Fibroblast of the conjunctiva (primary cell): ENCODE data around the gene ZNF92.
"Not testable (repeated sequence)": the region's sequence is repeated elsewhere in the genome, so short reads cannot be mapped to it uniquely, and the experiment has no call there.

Experiments
- DNase-seq: peaks from one replicate; pipeline ENCODE4 v3.0.0-alpha.2; 2010; ENCODE audit warnings: low read depth

The ZNF92 gene

GRCh38 chr7:65429642-65430343, 56.1 kb downstream of the ZNF92 start:
- DNase-seq, result no peak

- no peak for DNase-seq
Measured at GRCh38 chr7:65430344-65431186, 56.9 kb downstream of the ZNF92 start.

DNA sequence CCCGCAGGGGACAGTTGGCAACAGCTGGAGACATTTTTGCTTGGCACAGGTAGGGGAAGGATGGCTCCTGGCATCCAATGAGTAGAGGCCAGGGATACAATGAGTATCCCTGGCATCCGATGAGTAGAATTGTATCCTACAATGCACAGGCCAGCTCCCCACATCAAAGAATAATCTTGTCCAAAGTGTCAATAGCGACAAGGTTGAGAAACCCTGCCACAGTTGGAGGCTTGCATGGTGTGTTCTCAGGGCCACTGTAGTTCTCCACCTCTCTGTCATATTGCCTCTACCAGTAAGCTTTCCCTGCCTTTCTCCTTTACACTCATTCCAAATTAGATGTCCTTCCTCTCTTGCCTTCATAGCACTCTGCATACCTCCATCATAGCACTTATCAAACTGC, 60.7 kb downstream of the ZNF92 start:
- no peak for DNase-seq

GRCh38 chr7:65436163-65436562, 62.5 kb downstream of the ZNF92 start:
- DNase-seq, result no peak

DNA sequence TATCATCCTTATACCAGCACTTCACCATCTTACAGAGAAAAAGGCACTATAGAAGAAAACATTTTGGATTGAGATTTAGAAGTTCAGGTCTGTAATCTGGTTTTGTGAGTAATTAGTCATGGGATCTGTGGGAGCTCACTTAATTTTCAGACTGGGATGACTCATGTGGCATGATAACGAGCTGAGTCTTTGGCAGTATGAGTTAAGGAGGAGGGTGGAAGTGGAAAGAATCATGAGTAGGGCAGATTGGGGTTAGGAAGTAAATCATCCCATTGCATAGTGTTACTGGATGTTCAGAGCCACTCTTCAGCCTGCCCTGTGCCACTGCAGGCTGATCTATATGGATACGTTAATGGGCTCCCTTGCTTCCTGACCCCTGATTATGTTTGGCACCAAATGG, 64.9 kb downstream of the ZNF92 start:
- peak; percentile 16 for DNase-seq

DNA sequence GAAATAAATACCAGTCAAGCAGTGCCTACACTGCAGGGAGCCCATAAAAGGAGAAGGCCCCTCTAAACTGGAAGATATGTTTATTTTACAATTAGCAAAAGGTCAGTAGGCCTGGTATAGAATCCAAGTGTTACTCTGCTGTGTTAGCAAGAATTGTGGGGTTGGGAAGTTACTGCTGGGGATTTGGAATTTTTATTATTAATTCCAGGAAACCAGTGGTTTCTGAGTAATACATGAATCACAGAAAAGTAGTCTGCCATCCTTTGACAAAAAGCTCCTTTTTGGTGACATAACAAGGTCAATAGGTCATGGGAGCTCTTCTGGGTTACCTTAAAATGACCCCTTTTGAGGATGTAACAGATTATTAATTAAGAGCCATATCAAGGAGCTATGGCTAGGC, 67.4 kb downstream of the ZNF92 start:
- DNase-seq, result no peak

DNA sequence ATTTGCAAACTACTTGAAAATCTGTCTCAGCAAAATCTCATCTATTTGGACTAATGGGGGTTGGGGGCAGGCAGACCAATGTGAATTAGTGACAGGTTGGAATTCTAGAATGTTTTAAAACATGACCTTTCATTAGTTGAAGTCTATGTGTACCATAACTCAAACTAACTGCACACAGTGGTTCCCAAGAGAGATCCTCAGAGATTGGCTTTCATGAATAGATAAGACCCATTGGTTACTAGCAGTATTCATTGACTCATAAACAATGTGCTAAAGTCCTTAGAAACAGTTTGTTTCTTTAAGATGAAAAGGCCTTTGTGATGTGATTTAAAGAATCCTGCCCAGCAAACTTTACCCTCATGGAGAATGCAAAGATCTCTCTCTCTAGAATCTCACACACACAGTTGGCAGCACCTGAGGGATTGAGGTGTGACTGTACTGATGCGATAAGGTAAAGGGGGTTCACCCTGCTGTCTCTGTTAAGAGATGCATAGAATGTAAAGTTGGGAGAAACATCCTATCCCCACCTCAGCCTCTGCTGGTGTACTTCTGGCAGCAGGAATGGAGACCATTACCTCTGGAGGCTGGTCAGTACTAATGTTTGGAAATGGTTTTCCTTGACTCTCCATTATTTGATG, 70.7 kb downstream of the ZNF92 start:
- no peak for DNase-seq

DNA sequence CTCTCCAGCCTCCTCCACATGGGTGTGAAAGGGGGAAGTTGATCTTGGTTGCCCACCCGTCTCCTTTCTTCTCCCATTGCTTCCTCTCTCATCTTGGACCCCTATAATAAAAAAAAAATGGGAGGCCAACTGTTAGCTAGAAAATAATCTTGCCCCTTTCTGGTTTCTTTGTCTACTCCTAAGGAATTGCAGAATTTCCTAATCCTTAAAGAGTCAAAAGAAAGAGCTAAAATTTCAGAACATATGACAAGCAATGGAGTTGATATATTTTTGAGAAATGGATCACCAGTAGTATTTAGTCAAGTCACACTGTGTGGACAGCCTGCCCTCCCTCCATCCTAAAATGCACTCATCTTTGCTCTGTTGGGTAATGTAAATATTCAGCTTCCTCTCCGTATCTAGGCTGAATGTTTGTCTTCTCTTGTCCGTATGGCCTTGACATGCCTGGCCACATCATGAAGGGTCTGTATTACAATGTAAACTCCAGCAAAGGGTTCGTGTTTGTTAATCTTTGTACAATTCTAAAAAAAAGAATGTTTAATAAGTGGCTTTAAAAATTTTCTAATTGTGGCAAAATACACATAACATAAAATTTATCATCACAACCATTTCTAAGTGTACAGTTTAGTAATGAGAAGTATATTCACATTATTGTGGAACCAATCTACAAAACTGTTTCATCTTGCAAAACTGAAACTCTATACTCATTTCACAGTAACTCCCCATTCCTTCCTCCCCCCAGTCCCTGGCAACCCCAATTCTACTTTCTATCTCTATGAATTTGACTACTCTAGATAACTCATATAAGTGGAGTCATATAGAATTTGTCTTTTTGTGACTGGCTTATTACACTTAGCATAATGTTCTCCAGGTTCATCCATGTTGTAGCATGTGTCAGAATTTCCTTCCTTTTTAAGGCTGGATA, 71.5 kb downstream of the ZNF92 start:
- no peak for DNase-seq

- DNase-seq, result not testable (repeated sequence)
Measured at GRCh38 chr7:65447041-65447440, 73.4 kb downstream of the ZNF92 start.

- DNase-seq, result peak; percentile 6
Measured at GRCh38 chr7:65448816-65449504, 75.3 kb downstream of the ZNF92 start.

GRCh38 chr7:65449505-65449852, 75.8 kb downstream of the ZNF92 start:
- DNase-seq, result no peak
